GM18858 (cell line): ENCODE results near the gene TMOD1.
"Not testable (repeated sequence)": the region's sequence is repeated elsewhere in the genome, so short reads cannot be mapped to it uniquely, and the experiment has no call there.

Experiments
- ATAC-seq: cut with Tn5 transposase; IDR thresholded peaks from one replicate; pipeline ENCODE4 v1.9.1; 2021; ENCODE audit not compliant: unreplicated experiment

Gene TMOD1

DNA sequence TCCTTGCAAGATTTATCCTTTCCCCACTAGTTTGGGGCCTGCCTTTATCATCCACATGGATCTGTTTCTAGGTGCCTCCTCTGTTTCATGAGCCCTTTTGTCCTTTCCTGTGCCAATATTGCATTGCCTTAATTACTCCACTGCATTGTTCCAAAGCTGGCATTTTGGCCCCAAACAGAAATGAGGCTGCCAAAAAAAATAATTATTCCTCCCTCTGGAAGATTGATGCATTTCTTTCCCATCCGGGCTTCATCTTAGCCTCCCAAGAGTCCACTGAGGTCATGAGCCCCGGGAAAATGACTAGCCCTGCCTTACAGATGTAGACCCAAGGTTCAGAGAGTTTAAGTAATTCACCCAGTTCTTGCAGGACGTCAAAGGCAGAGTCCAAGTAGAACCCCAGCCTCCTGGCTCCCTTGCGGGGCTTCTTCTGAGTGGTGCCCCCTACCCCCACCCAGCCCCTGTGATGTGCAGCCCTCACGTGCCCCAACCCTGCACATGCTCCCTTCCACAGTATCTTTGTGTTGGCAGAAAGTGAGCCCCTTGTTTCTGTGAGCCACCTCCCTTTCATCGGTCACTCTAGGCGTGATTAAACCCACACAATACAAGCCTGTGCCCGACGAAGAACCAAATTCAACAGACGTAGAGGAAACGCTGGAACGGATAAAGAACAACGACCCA lies 62.1 kb downstream of the TMOD1 start:
- ATAC-seq = no peak

DNA sequence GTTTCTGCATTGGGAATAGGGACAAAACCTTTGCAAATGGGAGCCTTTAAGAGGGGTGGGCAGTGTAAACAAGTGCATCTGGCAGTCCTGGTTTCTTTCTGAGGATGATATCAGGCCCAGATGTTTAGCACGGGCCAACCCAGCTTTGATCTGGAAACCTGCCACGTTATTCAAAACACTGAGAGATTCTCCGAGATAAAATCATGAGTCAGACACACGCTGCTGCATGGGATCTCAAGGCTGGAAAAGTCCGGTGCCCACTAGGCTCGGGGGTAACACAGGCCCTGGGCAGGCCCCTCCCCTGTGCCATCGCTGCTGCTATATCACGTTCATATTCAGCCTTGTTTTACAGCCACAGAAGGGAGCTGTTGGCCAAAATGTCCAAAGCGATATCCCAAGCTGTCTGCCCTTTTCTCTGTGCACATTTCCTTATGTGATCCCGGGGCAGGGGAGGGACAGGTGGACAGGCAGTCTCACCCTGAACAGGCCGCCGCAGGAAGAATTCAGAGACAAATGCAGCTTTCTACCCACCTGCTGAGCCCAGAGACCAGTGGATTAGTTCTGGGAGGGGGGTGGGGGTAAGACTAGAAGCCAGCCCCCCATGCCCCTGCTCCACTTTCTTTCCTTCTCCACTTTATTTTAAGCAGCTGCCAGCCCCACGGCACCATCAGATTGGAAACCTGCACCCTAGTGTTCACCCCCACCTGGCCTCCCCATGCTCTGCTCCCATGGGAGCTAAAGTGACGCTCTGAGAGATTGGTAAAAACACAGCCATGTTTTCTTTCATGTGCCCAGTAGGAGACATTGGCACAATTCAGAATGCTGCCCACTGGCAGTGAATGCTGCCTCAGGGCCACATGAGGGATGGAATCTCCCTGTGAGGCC lies 63.1 kb downstream of the TMOD1 start:
- ATAC-seq = no peak

DNA sequence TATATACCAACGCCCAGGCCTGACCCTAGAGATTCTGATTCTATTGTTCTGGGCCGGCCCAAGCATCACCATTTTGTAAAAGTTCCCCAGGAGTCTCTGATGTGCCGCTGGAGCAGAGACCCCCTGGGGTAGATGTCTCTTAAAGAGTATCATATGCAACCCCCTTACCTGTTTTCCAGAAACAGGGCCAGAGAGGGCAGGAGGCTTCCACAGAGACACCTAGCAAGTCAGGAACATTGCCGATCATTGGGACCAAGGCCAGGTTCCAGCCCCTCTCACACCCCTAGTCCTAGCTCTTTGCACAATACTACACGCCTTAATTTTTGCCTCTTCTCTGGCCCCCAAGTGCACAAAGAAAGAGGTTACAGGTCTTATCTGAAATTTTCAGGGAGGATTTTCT lies 63.8 kb downstream of the TMOD1 start:
- no peak for ATAC-seq

DNA sequence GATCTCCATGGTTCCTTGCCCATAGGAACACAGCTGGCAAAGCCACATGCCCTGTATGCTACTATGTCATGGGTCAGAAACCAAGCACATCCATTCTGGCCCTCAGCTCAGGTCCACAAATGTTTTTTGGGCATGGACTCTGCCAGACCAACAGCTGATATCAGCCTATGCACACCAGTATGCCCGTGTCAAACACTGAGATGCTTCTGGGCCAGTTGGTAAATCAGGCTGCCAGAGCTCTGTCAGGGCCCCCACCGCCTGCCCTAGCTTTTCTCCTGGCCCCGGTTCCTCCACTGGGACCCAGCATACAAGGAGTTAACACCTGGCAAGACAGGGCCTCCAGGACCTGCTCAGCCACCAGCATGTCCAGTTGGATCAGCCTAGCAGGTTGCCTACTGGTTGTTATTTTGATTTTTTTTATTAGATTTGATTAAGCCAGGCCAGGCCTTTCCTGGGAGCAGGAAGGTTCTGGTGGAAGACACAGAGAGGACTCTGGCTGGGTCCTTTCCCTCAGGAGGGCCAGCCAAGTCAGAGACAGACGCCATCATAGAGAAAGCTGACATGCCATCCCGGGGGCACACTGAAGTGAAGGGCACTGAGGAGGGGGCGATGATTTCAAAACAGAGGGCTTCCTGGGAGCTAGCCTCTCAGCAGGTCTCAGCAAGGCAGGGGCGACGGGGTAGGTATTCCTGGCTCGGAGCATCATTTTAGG lies 65.9 kb downstream of the TMOD1 start:
- ATAC-seq = no peak

DNA sequence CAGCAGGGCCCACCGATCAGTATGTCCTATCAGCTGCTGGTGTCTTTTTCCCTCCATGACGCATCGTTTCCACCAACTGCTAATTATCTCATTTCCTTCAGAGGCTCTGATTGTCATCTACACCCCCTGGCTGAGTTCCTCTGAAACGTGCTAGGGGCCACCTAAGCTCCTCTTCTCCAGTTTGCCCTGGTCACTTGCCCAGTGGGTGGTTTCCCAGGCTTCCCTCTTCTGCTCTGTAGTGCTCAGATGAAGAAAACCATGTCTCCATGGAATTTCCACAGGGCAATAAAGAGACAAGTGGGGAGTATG lies 66.4 kb downstream of the TMOD1 start:
- no peak for ATAC-seq

DNA sequence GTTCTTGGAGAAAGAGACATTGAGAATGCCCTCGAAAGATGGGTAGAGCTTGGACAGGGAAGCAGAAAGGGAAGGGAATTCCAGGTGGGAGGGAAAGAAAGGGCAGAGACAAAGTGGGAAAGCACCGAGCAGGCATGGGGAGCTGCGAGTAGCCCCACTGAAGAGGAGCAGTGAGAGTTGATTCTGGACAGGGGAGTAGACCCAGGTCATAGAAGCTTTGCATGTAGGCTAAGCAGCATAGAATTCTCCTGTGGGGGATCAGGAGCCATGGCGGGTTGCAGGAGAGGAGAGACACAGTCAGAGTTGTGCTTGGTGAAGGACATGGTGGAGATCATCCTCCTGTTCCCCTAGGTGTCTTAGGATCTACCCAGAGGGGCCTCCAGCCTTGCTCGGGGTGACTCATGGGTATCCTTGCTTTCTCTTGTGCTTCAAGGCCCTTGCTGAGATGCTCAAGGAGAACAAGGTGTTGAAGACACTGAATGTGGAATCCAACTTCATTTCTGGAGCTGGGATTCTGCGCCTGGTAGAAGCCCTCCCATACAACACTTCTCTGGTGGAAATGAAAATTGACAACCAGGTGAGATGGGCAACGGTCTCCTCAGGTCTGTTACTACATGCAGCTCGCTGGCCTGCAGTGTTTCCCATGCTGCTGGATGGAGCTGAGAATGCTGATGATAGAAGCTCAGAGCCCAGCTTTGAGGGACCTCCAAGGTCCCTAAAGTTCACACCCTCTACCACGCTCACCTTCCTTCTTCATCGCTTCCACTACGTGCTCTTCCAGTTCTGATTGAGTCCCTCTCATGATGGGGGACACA lies 67.2 kb downstream of the TMOD1 start:
- ATAC-seq = no peak

DNA sequence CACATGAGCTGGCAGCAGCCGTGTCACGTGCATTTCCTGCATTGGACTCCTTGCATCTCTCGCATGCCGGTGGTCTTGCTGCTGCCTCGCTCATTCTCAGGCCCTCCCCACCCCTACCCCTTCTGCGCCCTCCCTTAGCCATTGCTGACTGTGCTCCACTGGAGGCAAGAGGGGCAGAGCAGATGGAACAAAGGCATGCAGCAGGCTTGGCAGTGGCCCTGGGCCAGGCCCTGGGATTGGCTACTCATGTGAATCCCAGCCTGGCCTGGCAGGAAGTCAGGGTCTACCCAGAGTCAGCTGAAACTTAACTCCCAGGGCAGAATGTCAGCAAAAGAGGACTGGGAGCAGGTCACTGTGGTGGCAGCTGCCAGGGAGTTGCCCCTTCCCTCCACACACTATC lies 69.4 kb downstream of the TMOD1 start:
- no peak for ATAC-seq

DNA sequence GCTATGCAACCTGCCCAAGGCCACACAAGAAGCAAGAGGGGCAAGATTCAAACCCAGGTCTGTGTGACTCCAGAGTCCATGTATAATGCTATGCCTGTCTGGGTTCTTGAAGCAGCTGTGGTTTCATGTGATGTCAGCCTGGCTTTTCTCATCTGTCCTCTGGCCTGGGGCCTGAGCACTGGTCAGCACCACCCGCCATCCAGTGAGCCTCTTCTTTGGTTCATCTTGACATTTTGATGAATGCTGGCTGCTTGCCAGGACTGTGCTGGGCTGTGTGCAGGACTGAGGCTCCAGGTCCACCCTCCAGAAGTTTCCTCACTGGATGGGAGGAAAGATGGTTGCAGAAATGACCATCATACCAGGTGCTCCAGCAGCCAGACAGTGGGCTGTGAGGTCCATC lies 70.2 kb downstream of the TMOD1 start:
- ATAC-seq = no peak

DNA sequence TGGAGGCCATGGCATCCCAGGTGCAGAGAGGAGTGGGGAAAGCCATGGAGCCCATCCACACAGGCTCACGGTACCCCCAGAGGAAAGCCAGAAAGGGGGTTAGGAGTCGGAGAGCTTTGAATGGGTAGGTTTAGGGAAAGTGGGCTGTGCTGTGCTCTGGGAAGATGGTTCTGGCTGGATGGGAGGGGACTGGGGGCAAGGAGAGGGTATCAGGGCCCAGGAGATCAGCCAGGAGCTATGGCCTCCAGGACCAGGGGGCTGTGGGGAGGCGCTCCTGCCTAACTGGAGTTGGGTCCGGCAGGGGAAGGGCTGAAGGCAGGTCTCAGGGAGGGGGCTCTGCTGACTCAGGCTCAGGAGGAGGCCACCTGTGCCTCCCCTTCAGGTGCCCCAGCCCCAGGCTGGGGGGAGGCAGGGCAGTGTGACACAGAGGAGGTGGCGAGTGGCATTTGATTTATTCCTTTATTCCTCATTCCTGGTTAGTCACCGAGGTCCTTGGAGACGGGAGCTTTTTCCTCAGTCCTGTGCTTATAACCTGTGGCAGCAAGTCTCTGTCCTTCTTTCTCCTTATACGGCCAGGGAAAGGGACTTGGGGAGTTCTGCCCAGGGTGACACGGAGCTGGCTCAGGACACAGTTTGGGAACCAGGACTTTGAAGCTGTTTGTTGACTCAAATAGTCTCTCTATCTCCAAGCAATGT lies 70.9 kb downstream of the TMOD1 start:
- no peak for ATAC-seq

DNA sequence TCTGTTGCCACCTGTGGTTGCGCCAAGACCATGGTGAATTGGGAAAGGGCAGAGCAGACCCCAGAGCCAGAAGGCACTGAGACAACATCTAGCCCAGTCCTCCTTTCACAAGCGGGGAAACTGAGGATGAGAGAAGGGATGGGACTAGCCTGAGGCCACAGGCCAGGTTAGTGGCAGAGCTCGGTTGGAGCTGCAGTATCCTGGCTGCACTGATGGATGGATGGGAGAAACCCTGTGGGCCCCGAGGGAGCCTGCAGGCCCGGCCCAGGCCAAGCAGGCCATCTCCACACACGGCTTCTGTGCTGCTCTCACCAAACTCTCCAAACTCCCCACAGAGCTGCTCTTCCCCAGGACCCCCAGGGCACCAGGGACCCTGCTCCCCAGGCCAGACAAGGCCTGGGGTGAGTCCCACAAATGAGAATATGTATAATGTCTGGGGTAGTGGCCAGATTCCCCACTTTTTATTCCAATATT lies 71.5 kb downstream of the TMOD1 start:
- ATAC-seq = no peak

DNA sequence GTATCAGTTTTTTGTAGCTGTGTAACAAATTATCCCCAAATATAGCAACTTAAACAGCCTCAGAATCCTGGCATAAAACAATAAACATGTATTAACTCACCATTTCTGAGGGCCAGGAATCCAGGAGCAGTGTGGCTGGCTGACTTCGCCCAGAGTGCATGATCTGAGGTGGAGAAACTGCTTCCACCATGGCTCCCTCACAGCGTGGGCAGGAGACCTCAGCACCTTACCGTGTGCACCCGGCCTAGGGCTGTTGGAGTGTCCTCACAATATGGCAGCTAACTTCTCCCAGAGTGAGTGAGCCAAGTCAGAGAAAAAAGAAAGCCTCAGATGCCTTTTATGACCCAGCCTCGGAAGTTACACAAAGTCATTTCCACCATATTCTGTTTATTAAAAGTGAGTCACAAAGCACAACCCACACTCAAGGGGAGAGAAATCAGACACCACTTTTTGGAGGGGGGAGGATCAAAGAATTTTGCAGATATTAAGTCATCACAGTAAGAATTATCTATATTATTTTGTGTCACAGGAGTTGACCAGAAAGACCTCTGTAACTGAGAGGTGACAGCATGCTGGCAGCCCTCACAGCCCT lies 72.1 kb downstream of the TMOD1 start:
- no peak for ATAC-seq

DNA sequence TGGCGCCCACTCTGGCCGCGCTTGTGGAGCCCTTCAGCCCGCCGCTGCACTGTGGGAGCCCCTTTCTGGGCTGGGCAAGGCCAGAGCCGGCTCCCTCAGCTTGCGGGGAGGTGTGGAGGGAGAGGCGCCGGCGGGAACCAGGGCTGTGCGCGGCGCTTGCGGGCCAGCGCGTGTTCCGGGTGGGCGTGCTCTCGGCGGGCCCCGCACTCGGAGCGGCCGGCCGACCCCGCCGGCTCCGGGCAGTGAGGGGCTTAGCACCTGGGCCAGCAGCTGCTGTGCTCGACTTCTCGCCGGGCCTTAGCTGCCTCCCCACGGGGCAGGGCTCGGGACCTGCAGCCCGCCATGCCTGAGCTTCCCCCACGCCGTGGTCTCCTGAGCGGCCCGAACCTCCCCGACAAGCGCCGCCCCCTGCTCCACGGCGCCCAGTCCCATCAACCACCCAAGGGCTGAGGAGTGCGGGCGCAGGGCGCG lies 72.7 kb downstream of the TMOD1 start:
- ATAC-seq = not testable (repeated sequence)

DNA sequence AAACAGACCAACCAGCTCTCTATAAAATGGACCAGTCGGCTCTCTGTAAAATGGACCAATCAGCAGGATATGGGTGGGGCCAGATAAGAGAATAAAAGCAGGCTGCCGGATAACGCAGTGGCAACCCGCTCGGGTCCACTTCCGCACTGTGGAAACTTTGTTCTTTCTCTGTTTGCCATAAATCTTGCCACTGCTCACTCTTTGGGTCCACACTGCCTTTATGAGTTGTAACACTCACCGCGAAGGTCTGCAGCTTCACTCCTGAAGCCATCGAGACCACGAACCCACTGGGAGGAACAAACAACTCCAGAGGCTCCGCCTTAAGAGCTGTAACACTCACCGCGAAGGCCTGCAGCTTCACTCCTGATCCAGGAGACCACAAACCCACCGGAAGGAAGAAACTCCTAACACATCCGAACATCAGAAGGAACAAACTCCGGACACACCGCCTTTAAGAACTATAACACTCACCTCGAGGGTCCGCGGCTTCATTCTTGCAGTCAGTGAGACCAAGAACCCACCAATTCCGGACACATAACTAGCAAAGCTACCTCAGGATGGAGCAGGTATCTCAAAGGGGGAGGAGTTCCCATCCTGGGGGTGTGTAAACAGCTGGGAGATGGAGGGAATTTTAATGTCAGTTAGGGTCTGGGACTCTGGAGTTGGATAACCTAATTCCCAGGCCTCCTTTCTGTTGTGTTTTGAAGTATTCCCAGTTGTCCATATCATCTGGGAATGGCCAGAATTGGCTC lies 73.6 kb downstream of the TMOD1 start:
- ATAC-seq = not testable (repeated sequence)

DNA sequence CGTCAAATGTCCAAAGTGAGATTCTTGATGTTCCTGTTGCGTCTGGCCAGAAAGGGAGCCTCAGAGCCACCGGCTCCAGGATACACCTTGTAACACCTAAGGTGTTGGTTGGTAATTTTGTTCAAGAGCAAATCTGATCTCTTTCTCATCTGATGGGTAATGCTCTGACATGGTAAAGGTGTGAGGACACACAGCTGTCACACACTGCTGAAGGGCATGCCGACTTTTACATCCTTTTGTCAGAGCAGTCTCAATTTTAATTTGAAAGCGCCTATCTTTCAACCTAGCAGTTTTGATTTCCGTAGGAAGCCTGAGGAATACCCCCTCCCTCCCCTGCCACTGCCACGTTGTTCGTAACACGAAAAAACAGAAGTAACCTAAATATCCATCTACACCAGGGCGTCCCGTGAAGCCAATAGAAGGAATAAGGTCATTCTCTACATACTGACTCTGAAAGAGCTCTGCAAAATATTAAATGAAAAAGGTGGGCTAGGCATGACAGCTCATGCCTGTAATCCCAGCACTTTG lies 74.3 kb downstream of the TMOD1 start:
- no peak for ATAC-seq

DNA sequence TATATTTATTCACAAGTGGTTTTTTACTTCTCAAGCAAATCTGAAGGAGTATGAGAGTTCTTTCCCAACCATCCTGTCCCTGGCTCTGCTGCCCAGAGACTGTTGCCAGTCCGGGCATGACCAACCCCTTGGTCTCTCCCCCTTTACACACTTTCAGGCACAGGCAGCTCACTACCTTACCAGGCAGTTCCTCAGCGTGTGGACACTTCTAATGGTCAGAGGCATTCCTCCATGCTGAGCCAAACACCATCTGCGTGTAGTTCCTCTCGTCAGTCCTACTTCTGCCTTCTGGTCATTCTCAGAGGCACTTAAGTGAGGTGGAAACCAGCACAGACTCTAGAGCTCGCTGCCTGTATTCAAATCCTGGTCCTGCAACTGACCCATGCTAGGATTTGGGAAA lies 75.6 kb downstream of the TMOD1 start:
- ATAC-seq = no peak

DNA sequence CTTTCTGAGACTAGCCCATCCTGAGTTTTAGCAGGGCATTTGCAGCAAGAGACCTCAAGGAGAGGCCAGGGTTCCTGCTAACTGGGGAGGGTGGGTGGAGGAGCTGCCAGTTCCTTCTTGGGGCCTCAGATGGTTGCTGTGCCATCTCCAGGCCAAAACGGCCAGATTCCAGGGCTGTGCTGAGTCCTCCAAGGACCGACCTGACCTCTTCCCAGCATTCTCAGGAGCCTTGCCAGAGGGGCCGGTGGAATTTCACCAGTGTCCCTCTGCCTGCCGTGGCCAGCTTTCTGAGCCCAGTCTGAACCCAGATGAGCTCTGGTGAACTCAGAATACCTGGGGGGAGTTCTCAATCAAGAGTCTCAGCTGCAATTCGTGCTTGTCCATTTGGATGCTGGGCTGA lies 77.4 kb downstream of the TMOD1 start:
- no peak for ATAC-seq

DNA sequence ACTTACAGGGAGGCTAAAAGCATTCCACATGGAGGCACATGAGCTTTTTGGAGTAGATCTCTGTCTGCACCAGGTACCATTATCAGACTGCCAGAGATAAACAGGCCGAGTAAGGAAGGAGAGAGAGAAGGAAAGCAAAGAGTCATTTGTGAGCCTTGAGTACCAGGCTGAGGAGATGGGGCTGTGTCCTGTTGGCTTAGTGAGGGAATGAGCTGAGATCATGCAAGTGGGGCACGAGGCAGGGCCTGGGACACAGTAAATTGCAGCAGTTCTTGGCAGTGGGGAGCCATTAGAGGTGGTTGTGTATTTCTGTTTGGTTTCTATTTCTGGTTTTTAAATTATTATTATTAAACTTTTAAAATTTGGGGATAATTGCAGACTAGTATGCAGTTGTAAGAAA lies 78.4 kb downstream of the TMOD1 start:
- no peak for ATAC-seq

DNA sequence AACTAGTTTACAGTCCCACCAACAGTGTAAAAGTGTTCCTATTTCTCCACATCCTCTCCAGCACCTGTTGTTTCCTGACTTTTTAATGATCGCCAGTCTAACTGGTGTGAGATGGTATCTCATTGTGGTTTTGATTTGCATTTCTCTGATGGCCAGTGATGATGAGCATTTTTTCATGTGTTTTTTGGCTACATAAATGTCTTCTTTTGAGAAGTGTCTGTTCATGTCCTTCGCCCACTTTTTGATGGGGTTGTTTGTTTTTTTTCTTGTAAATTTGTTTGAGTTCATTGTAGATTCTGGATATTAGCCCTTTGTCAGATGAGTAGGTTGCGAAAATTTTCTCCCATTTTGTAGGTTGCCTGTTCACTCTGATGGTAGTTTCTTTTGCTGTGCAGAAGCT lies 80.1 kb downstream of the TMOD1 start:
- ATAC-seq = not testable (repeated sequence)

DNA sequence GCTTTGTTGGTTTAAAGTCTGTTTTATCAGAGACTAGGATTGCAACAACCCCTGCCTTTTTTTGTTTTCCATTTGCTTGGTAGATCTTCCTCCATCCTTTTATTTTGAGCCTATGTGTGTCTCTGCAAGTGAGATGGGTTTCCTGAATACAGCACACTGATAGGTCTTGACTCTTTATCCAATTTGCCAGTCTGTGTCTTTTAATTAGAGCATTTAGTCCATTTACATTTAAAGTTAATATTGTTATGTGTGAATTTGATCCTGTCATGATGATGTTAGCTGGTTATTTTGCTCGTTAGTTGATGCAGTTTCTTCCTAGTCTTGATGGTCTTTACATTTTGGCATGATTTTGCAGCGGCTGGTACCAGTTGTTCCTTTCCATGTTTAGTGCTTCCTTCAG lies 83.3 kb downstream of the TMOD1 start:
- not testable (repeated sequence) for ATAC-seq
